ENCODE results near the gene TTC31.
"Not testable (repeated sequence)": the region's sequence is repeated elsewhere in the genome, so short reads cannot be mapped to it uniquely, and the experiment has no call there.

The TTC31 gene

GRCh38 chr2:74482801-74483674, at the start of gene TTC31, which contains the start of gene CCDC142:
Gene TTC31, plus strand, starts transcription at chr2:74483081. Its CDS starts 15 bp downstream, at chr2:74483096.
Gene CCDC142, minus strand, starts transcription at chr2:74482998. Its CDS starts 161 bp downstream, at chr2:74482837.
- DNase-seq (ENCODE audit: low read depth) = peak; percentile 94

GRCh38 chr2:74436111-74436805, 46.6 kb upstream of the TTC31 start:
- no peak for DNase-seq (ENCODE audit: low read depth)

GRCh38 chr2:74436848-74437695, 45.8 kb upstream of the TTC31 start:
- DNase-seq (ENCODE audit: low read depth) = no peak

GRCh38 chr2:74438248-74438647, 44.6 kb upstream of the TTC31 start:
- no peak for DNase-seq (ENCODE audit: low read depth)

- no peak for DNase-seq (ENCODE audit: low read depth)
Observed at GRCh38 chr2:74439373-74439772, 43.5 kb upstream of the TTC31 start.

GRCh38 chr2:74439803-74440377, 43.0 kb upstream of the TTC31 start:
- DNase-seq (ENCODE audit: low read depth) = no peak

GRCh38 chr2:74440378-74441169, 42.3 kb upstream of the TTC31 start:
- peak; percentile 43 for DNase-seq (ENCODE audit: low read depth)

- DNase-seq (ENCODE audit: low read depth) = no peak
Observed at GRCh38 chr2:74441170-74441689, 41.7 kb upstream of the TTC31 start.

GRCh38 chr2:74441690-74442482, 41.0 kb upstream of the TTC31 start, which contains the start of gene RTKN:
Gene RTKN, minus strand, starts transcription at chr2:74441937. Its CDS starts 121 bp downstream, at chr2:74441816.
- no peak for DNase-seq (ENCODE audit: low read depth)

- DNase-seq (ENCODE audit: low read depth) = not testable (repeated sequence)
Observed at GRCh38 chr2:74442483-74443297, 40.2 kb upstream of the TTC31 start.

- no peak for DNase-seq (ENCODE audit: low read depth)
Observed at GRCh38 chr2:74444498-74445318, 38.2 kb upstream of the TTC31 start.

GRCh38 chr2:74447230-74447999, 35.5 kb upstream of the TTC31 start:
- DNase-seq (ENCODE audit: low read depth) = no peak

- no peak for DNase-seq (ENCODE audit: low read depth)
Observed at GRCh38 chr2:74448771-74449170, 34.1 kb upstream of the TTC31 start.

GRCh38 chr2:74450570-74451190, 32.2 kb upstream of the TTC31 start:
- DNase-seq (ENCODE audit: low read depth) = no peak

- peak; percentile 97 for DNase-seq (ENCODE audit: low read depth)
Observed at GRCh38 chr2:74454654-74455511, 28.0 kb upstream of the TTC31 start, which contains the start of gene INO80B. Gene INO80B, plus strand, starts transcription at chr2:74455087. Its CDS starts 30 bp downstream, at chr2:74455117.

- no peak for DNase-seq (ENCODE audit: low read depth)
Observed at GRCh38 chr2:74457129-74457548, 25.7 kb upstream of the TTC31 start.
